Mesodermal cell (in vitro differentiated cells): ENCODE measurements around the gene SFMBT2.
"Not testable (repeated sequence)": the region's sequence is repeated elsewhere in the genome, so short reads cannot be mapped to it uniquely, and the experiment has no call there.

Source experiments
- H3K27ac ChIP-seq: 2 replicates; pipeline ENCODE4 v1.7.0; 2013; ENCODE audit warnings: mild to moderate bottlenecking, low read depth, low read length, moderate library complexity; ENCODE audit not compliant: severe bottlenecking
- H3K36me3 ChIP-seq: 2 replicates; pipeline ENCODE4 v1.7.1; 2013; ENCODE audit warnings: mild to moderate bottlenecking, low read length, moderate library complexity; ENCODE audit not compliant: control insufficient read depth, insufficient read depth
- H3K4me1 ChIP-seq: one replicate; pipeline ENCODE4 v1.7.1; 2013; ENCODE audit warnings: mild to moderate bottlenecking, low read length; ENCODE audit not compliant: insufficient read depth, control insufficient read depth, poor library complexity, severe bottlenecking
- H3K4me3 ChIP-seq: 2 replicates; pipeline ENCODE4 v1.7.0; 2013; ENCODE audit warnings: low read length, control low read depth, mild to moderate bottlenecking; ENCODE audit not compliant: insufficient read depth, poor library complexity, severe bottlenecking; ENCODE audit errors: extremely low read depth
- H3K9me3 ChIP-seq: 2 replicates; pipeline ENCODE4 v1.7.1; 2013; ENCODE audit warnings: mild to moderate bottlenecking, low read length, moderate library complexity; ENCODE audit not compliant: control insufficient read depth
- WGBS, 2 experiments: methylation state at CpG; one replicate each; pipeline ENCODE4 v1.1.5; 2013; ENCODE audit warnings: missing lambda C conversion rate in 2 of 2; ENCODE audit not compliant: insufficient coverage in 2 of 2; 5-methylcytosine and 5-hydroxymethylcytosine counted together

Gene SFMBT2

DNA sequence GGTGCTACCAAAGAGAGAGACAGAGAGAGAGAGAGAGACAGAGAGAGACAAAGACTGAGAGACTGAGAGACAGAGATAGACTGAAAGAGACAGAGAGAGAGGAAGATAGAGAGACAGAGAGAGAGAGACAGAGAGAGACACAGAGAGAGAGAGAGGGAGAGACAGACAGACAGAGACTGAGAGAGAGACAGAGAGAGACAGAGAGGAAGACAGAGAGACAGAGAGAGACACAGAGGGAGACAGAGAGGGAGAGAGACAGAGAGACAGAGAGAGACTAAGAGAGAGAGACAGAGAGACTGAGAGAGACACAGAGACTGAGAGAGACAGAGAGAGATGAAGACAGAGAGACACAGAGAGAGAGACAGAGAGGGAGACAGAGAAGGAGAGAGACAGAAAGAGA lies 91.2 kb downstream of the SFMBT2 start:
- H3K9me3 ChIP-seq, result no peaks in the 10 kb centered on the region
- no peak overlapping the region for H3K27ac ChIP-seq
- no peaks in the 10 kb centered on the region for H3K36me3 ChIP-seq
- H3K4me3 ChIP-seq, result no peak overlapping the region
- no peaks in the 10 kb centered on the region for H3K4me1 ChIP-seq

DNA sequence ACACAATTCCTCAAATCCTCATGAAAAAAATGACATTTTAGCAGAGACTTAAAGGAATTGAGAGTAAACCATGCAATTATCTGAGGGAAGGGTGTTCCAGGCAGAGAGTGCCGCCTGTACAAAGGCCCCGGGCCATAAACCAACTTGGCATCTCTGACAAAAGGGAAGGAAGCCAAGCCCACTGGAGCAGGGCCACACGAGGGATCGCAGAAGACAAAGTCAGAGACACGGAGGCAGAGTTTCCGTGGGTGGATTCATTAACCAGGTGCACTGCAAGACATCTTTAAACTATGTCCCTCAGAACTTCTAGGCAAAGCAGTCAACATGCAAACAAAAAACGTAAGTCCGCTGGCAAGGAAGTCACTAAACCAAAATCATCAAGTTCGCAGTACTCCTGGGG lies 92.0 kb downstream of the SFMBT2 start:
- Histone ChIP-seq H3K27ac (no peak overlapping the region), H3K4me3 (no peak overlapping the region), H3K9me3 (no peaks in the 10 kb centered on the region), H3K36me3 (no peaks in the 10 kb centered on the region), H3K4me1 (no peaks in the 10 kb centered on the region)
- whole genome bisulfite sequencing, 2 experiments, result 87% methylated on average over 8 to 9 of the region's 9 CpGs

DNA sequence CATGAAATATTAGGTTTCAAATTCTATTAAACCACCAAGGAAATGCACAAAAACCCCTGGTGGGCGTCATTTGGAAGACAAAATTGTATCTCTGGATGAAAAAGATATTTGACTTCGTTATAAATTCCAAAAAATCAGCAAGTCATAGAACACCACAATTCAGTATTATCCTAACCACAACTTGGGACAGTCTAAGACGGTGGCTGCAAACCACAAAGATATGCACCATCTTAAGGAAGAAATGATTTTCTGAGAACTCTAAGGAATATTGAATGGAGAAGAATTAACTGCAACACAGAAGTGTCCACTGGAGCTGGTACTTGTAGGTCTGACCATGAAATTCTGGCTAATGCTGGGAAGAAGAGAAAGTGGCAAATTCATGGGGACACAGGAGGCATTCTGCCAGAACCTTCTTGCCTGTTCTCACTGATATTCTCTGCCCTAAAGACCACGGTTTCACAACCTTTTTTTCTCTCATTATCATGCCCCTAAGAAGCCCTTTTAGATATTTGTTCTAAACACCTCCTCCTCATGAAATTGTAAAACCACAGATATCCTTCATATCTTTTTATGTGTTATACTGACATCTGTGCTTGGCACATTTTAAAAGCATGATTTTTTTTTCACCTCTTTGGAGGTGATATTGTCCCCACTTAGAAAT lies 92.9 kb downstream of the SFMBT2 start:
- Histone ChIP-seq H3K4me1 (no peaks in the 10 kb centered on the region), H3K4me3 (no peak overlapping the region), H3K27ac (no peak overlapping the region), H3K9me3 (no peaks in the 10 kb centered on the region), H3K36me3 (no peaks in the 10 kb centered on the region)
- 60% methylated on average over 1 of the region's 4 CpGs; no CpG with 5 or more reads in 1 of the 2 experiments for WGBS, 2 experiments

DNA sequence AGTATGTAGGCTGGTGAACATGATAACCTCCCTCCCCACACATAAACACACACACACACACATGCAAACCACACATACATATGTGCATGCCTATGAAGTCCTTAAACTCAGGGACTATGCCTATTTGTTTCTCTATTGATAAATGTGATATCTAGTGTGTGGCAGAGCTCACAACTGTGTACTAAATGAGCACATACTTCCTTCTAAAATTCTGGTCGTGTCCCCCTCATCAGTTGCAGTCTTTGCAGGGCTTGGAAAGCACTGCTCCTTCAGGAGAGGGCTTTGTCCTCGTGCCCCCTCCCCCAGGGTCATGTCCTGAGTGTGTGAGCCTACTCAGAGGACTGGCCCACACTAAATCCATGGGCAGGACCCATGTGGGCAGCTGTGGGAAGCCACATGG lies 94.0 kb downstream of the SFMBT2 start:
- Histone ChIP-seq H3K4me3 (no peak overlapping the region), H3K9me3 (no peaks in the 10 kb centered on the region), H3K36me3 (no peaks in the 10 kb centered on the region), H3K4me1 (no peaks in the 10 kb centered on the region), H3K27ac (no peak overlapping the region)
- WGBS, 2 experiments, result 83 to 100% methylated on average over 1 to 2 of the region's 2 CpGs

DNA sequence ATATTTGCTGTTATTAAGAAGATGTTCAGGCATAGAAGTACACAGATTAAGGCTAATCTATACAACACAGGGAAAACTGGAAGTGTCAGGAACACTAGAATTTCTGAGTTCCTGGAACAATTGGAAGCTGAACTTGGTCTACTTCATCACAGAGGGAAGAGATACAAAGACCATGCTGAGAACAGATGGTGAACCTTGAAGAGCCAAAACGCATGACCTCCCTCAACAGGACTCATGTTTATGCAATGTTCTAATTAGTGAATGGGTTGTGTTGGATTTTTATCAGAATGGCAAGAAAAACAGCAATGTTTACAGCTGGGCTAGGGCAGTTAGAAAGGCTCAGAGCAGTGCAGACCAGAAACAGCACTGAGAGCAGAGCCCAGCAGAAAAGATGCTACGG lies 94.9 kb downstream of the SFMBT2 start:
- 84 to 90% methylated on average over 2 of the region's 2 CpGs for WGBS, 2 experiments
- H3K4me3 ChIP-seq, result no peak overlapping the region
- no peaks in the 10 kb centered on the region for H3K4me1 ChIP-seq
- no peak overlapping the region for H3K27ac ChIP-seq
- H3K36me3 ChIP-seq, result no peaks in the 10 kb centered on the region
- H3K9me3 ChIP-seq, result no peaks in the 10 kb centered on the region

DNA sequence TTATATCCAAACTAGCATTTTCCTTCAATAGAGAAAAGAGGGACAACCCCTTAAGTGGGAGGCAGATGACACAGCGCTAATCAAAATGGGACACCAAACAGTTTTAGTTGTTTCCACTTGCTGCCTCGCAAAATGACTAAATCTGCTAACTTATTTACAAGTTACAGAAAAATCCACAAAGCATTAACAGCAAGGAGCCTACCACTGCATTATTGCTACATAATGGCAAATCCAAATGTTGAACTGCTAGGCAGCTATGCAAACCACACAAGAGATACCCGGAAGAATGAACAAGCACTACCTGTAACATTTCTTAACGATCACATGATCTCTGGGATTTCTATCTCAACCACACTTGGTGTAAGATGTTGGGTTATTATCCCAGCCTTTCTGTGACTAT lies 96.7 kb downstream of the SFMBT2 start:
- WGBS, 2 experiments, result 80 to 89% methylated on average over 1 to 3 of the region's 4 CpGs
- Histone ChIP-seq H3K36me3 (no peaks in the 10 kb centered on the region), H3K9me3 (no peaks in the 10 kb centered on the region), H3K27ac (no peak overlapping the region), H3K4me1 (no peaks in the 10 kb centered on the region), H3K4me3 (no peak overlapping the region)

DNA sequence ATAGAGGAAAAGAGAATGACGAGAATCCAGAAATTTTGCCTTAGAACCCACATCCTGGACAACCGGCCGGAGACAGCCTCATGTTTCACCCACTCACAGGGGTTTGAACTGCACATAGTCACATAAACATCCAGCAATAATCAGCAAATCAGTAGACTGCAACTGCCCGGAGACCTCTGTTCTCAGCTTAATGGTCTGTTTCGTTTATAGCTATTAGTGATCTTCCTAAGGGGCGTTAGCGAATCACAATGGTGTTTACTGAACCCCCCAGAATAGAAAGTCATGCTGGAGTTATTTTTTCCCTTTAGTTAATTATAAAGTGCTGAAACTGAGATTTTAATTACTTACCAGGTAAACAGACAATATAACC lies 98.4 kb downstream of the SFMBT2 start:
- H3K4me3 ChIP-seq, result no peak overlapping the region
- no peaks in the 10 kb centered on the region for H3K36me3 ChIP-seq
- H3K27ac ChIP-seq, result no peak overlapping the region
- H3K9me3 ChIP-seq, result no peaks in the 10 kb centered on the region
- H3K4me1 ChIP-seq, result no peaks in the 10 kb centered on the region
- 96 to 100% methylated on average over 3 to 4 of the region's 7 CpGs for WGBS, 2 experiments

DNA sequence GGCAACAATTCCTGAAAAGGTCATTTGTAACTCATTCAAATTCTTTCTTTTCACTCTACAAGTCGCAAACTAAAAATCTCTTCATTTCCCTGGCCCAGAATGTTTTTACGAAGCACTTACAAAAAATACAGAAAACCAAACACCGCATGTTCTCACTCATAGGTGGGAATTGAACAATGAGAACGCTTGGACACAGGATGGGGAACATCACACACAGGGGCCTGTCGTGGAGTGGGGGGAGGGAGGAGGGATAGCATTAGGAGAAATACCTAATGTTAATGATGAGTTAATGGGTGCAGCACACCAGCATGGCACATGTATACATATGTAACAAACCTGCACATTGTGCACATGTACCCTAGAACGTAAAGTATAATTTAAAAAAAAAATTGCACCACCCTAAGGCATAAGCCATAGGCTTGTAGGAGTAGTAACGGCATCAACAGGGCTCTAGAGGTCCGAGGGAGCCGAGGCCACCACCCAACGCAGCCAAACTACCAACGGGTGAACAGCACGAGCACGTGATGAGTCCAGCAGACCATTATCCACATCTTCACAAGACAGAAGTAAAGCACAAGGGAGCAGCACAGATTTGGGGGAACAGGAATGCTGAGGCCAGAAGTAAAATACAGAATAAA lies 98.9 kb downstream of the SFMBT2 start:
- not testable (repeated sequence) for H3K4me1 ChIP-seq, H3K9me3 ChIP-seq, H3K4me3 ChIP-seq, H3K27ac ChIP-seq, H3K36me3 ChIP-seq
- 94 to 100% methylated on average over 1 to 5 of the region's 13 CpGs for WGBS, 2 experiments

DNA sequence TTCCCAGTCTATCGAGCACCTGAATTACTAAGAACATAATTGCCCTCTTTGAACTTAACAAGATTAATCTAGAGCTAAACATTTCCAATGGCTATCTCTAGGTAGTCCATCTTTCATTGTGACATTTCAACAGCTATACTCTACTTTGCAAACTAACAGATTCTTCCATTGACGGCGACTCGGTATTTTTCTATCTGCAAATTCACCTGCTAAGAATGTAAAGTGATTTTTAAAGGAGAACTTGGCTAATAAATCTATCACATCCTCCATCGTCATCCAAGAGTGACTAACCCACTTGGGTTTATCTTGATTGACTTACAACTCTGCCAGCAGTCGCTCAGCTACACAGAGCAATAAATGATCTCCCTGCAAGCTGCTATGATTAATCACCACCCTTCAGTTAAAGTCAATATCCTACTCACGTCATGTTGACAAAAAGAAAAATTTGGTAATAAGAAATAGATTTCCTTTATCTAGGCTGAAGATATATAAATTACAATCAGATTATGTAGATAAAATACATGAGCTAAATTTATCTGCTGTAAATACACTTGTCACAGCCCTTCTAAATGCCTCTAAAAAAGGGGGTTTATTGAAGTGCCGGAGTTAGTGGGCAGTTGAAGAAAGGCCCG lies 99.5 kb downstream of the SFMBT2 start:
- no peak overlapping the region for H3K27ac ChIP-seq
- 89 to 98% methylated on average over 3 to 7 of the region's 9 CpGs for WGBS, 2 experiments
- no peak overlapping the region for H3K4me3 ChIP-seq
- H3K9me3 ChIP-seq, result no peaks in the 10 kb centered on the region
- no peaks in the 10 kb centered on the region for H3K4me1 ChIP-seq
- no peaks in the 10 kb centered on the region for H3K36me3 ChIP-seq

DNA sequence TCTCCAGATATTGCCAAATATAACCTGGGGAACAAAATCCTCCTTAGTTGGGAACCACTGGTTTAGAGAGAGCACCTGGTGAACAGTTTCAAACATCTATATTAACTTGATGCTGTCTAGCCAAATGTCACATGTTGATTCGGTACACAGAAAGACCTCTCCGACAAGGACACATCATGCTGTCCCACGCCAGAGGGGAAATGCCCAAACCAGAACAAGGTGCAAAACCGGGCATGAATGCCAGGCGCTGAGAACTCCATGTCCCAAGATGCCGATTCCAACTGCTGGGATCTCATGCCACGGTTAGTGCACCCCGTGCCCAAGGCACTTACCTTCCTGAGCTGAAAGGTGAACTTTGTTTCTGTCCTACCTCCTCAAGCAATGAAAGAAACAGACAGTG lies 100.8 kb downstream of the SFMBT2 start:
- 87 to 94% methylated on average over 8 of the region's 8 CpGs for WGBS, 2 experiments
- no peaks in the 10 kb centered on the region for H3K36me3 ChIP-seq
- no peaks in the 10 kb centered on the region for H3K4me1 ChIP-seq
- H3K9me3 ChIP-seq, result no peaks in the 10 kb centered on the region
- H3K27ac ChIP-seq, result no peak overlapping the region
- H3K4me3 ChIP-seq, result no peak overlapping the region

DNA sequence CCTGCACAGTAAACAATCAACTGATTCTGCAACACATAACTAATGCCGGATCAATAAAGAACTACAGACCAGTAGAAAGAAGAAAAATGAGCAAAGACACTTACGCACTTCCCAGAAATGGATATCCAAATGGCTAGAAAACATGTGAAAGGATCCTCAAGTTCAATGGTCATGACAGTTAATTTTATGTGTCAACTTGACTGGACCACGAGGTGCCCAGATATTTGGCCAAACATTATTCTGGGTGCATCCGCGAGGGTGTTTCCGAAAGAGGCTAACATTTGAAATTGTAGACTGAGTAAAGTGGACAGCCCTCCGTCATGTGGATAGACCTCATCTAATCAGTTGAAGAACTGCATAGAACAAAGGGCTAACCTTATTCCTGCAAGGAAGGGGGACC lies 102.0 kb downstream of the SFMBT2 start:
- 97% methylated on average over 6 to 7 of the region's 7 CpGs for WGBS, 2 experiments
- no peaks in the 10 kb centered on the region for H3K9me3 ChIP-seq
- H3K4me1 ChIP-seq, result no peaks in the 10 kb centered on the region
- H3K36me3 ChIP-seq, result no peaks in the 10 kb centered on the region
- H3K4me3 ChIP-seq, result no peak overlapping the region
- no peak overlapping the region for H3K27ac ChIP-seq
